ENCODE measurements around the gene SEMA5A.

GRCh38 chr5:9395706-9396105 is 150.2 kb downstream of the SEMA5A start:
- no peak for TF ChIP-seq YY1 (tag by site-specific recombination; IDR thresholded peaks at IDR 0.05)
- TF ChIP-seq, protein P1, sequence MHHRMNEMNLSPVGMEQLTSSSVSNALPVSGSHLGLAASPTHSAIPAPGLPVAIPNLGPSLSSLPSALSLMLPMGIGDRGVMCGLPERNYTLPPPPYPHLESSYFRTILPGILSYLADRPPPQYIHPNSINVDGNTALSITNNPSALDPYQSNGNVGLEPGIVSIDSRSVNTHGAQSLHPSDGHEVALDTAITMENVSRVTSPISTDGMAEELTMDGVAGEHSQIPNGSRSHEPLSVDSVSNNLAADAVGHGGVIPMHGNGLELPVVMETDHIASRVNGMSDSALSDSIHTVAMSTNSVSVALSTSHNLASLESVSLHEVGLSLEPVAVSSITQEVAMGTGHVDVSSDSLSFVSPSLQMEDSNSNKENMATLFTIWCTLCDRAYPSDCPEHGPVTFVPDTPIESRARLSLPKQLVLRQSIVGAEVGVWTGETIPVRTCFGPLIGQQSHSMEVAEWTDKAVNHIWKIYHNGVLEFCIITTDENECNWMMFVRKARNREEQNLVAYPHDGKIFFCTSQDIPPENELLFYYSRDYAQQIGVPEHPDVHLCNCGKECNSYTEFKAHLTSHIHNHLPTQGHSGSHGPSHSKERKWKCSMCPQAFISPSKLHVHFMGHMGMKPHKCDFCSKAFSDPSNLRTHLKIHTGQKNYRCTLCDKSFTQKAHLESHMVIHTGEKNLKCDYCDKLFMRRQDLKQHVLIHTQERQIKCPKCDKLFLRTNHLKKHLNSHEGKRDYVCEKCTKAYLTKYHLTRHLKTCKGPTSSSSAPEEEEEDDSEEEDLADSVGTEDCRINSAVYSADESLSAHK (tag by site-specific recombination; IDR thresholded peaks at IDR 0.05), result no peak
- no peak for TF ChIP-seq ZNF138 (tag by site-specific recombination; IDR thresholded peaks at IDR 0.05; ENCODE audit: borderline replicate concordance)
- no peak for TF ChIP-seq ZNF341 (tag by site-specific recombination; IDR thresholded peaks at IDR 0.05; ENCODE audit: low read depth)
